GM23338 (cell line): Measurements from ENCODE around the gene RORC. TPM values are rescaled to one million over a fixed set of nuclear protein-coding genes. Genes with fewer than 3 reads are reported as not detected.

Source experiments
- ATAC-seq: fragments of 200-7000 bp; cut with Tn5 transposase; 3 replicates; pipeline ENCODE4 v1.9.1; 2020
- DNase-seq: peaks from one replicate; pipeline ENCODE4 v3.0.0-alpha.2; 2015; ENCODE audit warnings: low spot score
- H2AFZ ChIP-seq: fragments of 200-600 bp; sonication (generic); 2 replicates; pipeline ENCODE4 v1.8.0; 2016; ENCODE audit warnings: antibody characterized with exemption, mild to moderate bottlenecking, moderate library complexity
- H3F3A ChIP-seq: fragments of 200-600 bp; sonication (generic); replicated peaks from 2 replicates; pipeline ENCODE4 v1.8.0; 2017; ENCODE audit warnings: antibody characterized with exemption, mixed run types, low read depth
- H3K27ac ChIP-seq: fragments of 200-600 bp; sonication (generic); 2 replicates; pipeline ENCODE4 v1.6.1; 2016; ENCODE audit warnings: low read depth
- H3K27me3 ChIP-seq: fragments of 200-600 bp; sonication (generic); 2 replicates; pipeline ENCODE4 v1.8.0; 2016; ENCODE audit warnings: mild to moderate bottlenecking, mixed run types, moderate library complexity; ENCODE audit not compliant: insufficient read depth
- H3K36me3 ChIP-seq: fragments of 200-600 bp; sonication (generic); 2 replicates; pipeline ENCODE4 v1.8.0; 2016; ENCODE audit warnings: mild to moderate bottlenecking; ENCODE audit not compliant: insufficient read depth
- H3K4me1 ChIP-seq: fragments of 200-600 bp; sonication (generic); 2 replicates; pipeline ENCODE4 v1.8.0; 2016; ENCODE audit warnings: mild to moderate bottlenecking, moderate library complexity; ENCODE audit not compliant: insufficient read depth
- H3K4me2 ChIP-seq: fragments of 200-600 bp; sonication (generic); 2 replicates; pipeline ENCODE4 v1.7.1; 2017; ENCODE audit warnings: mixed run types
- H3K4me3 ChIP-seq: fragments of 200-600 bp; sonication (generic); 2 replicates; pipeline ENCODE4 v1.6.1; 2016; ENCODE audit warnings: mixed run types
- H3K79me2 ChIP-seq: fragments of 200-600 bp; sonication (generic); replicated peaks from 2 replicates; pipeline ENCODE4 v1.8.0; 2017; ENCODE audit warnings: mild to moderate bottlenecking; ENCODE audit not compliant: insufficient read depth
- H3K9me2 ChIP-seq: fragments of 200-600 bp; sonication (generic); 2 replicates; pipeline ENCODE4 v1.8.0; 2017; ENCODE audit not compliant: insufficient read depth
- H4K20me1 ChIP-seq: fragments of 200-600 bp; sonication (generic); replicated peaks from 2 replicates; pipeline ENCODE4 v1.8.0; 2017; ENCODE audit warnings: mild to moderate bottlenecking; ENCODE audit not compliant: insufficient read depth
- H3K27ac Mint-ChIP-seq: 2 replicates; pipeline ENCODE4 v1.8.0; 2020; ENCODE audit warnings: inconsistent platforms, mild to moderate bottlenecking, moderate library complexity, mixed read lengths
- H3K27me3 Mint-ChIP-seq: 3 replicates; pipeline ENCODE4 v1.8.0; 2022; ENCODE audit warnings: low read depth, mild to moderate bottlenecking, moderate library complexity, mixed read lengths, inconsistent platforms; ENCODE audit not compliant: insufficient read depth, poor library complexity
- H3K36me3 Mint-ChIP-seq: 3 replicates; pipeline ENCODE4 v1.8.0; 2021; ENCODE audit warnings: low read depth, mild to moderate bottlenecking, inconsistent platforms, moderate library complexity, mixed read lengths
- H3K4me1 Mint-ChIP-seq: 3 replicates; pipeline ENCODE4 v1.8.0; 2020; ENCODE audit warnings: mild to moderate bottlenecking, inconsistent platforms, mixed read lengths
- H3K4me3 Mint-ChIP-seq: 3 replicates; pipeline ENCODE4 v1.8.0; 2021; ENCODE audit warnings: moderate library complexity, mild to moderate bottlenecking, inconsistent platforms, mixed read lengths
- H3K9me3 Mint-ChIP-seq: 3 replicates; pipeline ENCODE4 v1.8.0; 2020; ENCODE audit warnings: moderate library complexity, mild to moderate bottlenecking, inconsistent platforms, mixed read lengths
- ETS1 ChIP-seq: IDR thresholded peaks from 2 replicates; pipeline ENCODE4 v1.6.1; 2016; ENCODE audit warnings: antibody characterized with exemption
- EZH2 ChIP-seq: fragments of 200-600 bp; sonication (generic); IDR thresholded peaks from one replicate; pipeline ENCODE4 v1.8.0; 2017; ENCODE audit warnings: antibody characterized with exemption, mild to moderate bottlenecking, low read depth; ENCODE audit not compliant: unreplicated experiment
- JUNB ChIP-seq: IDR thresholded peaks from one replicate; pipeline ENCODE4 v1.6.1; 2016; ENCODE audit warnings: antibody characterized with exemption; ENCODE audit not compliant: unreplicated experiment
- ZNF114 ChIP-seq: fragments of 250-450 bp; sonication (Bioruptor Pico); IDR thresholded peaks from 2 replicates; pipeline ENCODE4 v1.5.0; 2020; ENCODE audit warnings: mild to moderate bottlenecking, moderate library complexity
- polyA plus RNA-seq: library from polyadenylated mRNA; unstranded; fragments of >200 nt; fragmentation: Nextera tagmentation; extraction: Ambion mirVana; gene quantifications from 2 replicates; pipeline ENCODE4 v1.2.1, GENCODE V29; 2016
- total RNA-seq: library from RNA; depleted of rRNA; stranded (reverse); fragments of >200 nt; shearing (Covaris generic); gene quantifications from 2 replicates; pipeline ENCODE4 v1.2.3, GENCODE V29; 2014
- TF ChIP-seq, protein P1 (sequence below): fragments of 250-450 bp; sonication (Bioruptor Pico); IDR thresholded peaks from 2 replicates; pipeline ENCODE4 v1.5.0; 2020; ENCODE audit warnings: mild to moderate bottlenecking, moderate library complexity

RORC gene
- total and polyA plus RNA-seq, 2 experiments from 2014 or later: 0.29 to 0.97 TPM

DNA sequence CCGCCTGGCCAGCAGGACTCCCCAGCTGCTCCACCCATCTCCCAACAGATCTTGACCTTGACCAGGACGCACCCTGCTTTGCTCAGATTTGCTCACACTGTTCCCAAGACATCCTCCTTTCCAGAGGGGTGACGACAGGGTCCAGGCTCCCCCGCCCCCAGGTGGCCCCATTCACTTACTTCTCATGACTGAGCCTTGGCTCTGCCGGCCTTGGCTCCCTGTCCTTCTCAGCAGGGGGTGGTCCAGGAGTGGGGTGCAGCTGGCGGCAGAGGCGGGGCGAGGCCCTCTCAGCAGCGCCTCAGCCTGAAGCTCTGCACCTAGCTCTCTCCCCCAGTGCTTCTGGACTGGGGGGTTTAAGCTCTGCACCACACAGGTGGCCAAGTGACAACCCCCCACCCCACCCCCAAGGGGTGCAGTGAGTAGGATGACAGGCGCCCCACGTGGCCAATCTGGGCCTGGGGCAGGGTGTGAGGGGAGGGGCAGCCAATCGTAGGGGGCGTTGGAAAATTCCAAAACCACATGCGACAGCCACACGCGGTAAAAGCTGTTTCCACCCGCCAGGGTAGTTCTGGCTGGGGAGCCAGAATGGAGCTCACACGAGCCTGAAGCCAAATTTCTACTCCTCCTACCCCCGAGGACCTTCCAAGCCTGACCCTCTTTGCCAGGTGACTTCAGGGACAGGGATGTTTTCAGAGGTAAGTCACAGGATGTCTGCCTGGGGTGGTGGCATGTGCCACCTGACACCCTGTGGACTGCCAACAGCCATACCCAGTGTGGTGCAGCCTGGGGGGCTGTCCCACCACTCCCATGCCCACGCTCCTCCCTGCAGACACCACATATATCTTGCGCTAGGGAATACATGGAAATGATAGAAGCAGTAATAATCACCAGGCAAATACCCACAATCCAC, 5.6 kb downstream of the RORC start (continued):
- TF ChIP-seq, protein P1, sequence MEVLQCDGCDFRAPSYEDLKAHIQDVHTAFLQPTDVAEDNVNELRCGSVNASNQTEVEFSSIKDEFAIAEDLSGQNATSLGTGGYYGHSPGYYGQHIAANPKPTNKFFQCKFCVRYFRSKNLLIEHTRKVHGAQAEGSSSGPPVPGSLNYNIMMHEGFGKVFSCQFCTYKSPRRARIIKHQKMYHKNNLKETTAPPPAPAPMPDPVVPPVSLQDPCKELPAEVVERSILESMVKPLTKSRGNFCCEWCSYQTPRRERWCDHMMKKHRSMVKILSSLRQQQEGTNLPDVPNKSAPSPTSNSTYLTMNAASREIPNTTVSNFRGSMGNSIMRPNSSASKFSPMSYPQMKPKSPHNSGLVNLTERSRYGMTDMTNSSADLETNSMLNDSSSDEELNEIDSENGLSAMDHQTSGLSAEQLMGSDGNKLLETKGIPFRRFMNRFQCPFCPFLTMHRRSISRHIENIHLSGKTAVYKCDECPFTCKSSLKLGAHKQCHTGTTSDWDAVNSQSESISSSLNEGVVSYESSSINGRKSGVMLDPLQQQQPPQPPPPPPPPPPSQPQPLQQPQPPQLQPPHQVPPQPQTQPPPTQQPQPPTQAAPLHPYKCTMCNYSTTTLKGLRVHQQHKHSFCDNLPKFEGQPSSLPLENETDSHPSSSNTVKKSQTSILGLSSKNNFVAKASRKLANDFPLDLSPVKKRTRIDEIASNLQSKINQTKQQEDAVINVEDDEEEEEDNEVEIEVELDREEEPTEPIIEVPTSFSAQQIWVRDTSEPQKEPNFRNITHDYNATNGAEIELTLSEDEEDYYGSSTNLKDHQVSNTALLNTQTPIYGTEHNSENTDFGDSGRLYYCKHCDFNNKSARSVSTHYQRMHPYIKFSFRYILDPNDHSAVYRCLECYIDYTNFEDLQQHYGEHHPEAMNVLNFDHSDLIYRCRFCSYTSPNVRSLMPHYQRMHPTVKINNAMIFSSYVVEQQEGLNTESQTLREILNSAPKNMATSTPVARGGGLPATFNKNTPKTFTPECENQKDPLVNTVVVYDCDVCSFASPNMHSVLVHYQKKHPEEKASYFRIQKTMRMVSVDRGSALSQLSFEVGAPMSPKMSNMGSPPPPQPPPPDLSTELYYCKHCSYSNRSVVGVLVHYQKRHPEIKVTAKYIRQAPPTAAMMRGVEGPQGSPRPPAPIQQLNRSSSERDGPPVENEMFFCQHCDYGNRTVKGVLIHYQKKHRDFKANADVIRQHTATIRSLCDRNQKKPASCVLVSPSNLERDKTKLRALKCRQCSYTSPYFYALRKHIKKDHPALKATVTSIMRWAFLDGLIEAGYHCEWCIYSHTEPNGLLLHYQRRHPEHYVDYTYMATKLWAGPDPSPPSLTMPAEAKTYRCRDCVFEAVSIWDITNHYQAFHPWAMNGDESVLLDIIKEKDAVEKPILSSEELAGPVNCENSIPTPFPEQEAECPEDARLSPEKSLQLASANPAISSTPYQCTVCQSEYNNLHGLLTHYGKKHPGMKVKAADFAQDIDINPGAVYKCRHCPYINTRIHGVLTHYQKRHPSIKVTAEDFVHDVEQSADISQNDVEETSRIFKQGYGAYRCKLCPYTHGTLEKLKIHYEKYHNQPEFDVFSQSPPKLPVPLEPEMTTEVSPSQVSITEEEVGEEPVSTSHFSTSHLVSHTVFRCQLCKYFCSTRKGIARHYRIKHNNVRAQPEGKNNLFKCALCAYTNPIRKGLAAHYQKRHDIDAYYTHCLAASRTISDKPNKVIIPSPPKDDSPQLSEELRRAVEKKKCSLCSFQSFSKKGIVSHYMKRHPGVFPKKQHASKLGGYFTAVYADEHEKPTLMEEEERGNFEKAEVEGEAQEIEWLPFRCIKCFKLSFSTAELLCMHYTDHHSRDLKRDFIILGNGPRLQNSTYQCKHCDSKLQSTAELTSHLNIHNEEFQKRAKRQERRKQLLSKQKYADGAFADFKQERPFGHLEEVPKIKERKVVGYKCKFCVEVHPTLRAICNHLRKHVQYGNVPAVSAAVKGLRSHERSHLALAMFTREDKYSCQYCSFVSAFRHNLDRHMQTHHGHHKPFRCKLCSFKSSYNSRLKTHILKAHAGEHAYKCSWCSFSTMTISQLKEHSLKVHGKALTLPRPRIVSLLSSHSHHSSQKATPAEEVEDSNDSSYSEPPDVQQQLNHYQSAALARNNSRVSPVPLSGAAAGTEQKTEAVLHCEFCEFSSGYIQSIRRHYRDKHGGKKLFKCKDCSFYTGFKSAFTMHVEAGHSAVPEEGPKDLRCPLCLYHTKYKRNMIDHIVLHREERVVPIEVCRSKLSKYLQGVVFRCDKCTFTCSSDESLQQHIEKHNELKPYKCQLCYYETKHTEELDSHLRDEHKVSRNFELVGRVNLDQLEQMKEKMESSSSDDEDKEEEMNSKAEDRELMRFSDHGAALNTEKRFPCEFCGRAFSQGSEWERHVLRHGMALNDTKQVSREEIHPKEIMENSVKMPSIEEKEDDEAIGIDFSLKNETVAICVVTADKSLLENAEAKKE (CRISPR knock-in tag): no peak
- peak; percentile 78 for TF ChIP-seq JUNB
- TF ChIP-seq ETS1: no peak

GRCh38 chr1:151825204-151825603, 6.4 kb downstream of the RORC start:
- H3K9me2 ChIP-seq: no peaks in the 10 kb centered on the region
- H3K4me1 ChIP-seq: peaks cover 38% of the 10 kb centered on the region
- H3K27me3 Mint-ChIP-seq: peaks cover 20% of the 10 kb centered on the region
- TF ChIP-seq EZH2 (no peak), ZNF114 (CRISPR knock-in tag) (no peak), ETS1 (no peak)
- TF ChIP-seq, protein P1 (CRISPR knock-in tag): no peak

More at GRCh38 chr1:151825204-151825603, 6.4 kb downstream of the RORC start:
- Mint-ChIP-seq H3K36me3 (no peaks in the 10 kb centered on the region), H3K9me3 (no peaks in the 10 kb centered on the region), H3K4me3 (no peak overlapping the region; the same call in 2 of the 3 replicates), H3K4me1 (peaks cover 45% of the 10 kb centered on the region), H3K27ac (no peak overlapping the region)
- Histone ChIP-seq H4K20me1 (no peaks in the 10 kb centered on the region), H3K79me2 (no peaks in the 10 kb centered on the region), H3F3A (no peaks in the 10 kb centered on the region; the same call in 1 of the 2 replicates), H3K27me3 (no peaks in the 10 kb centered on the region), H3K27ac (no peak overlapping the region), H3K4me2 (peak overlapping the region; percentile 74), H3K4me3 (no peak overlapping the region), H3K36me3 (no peaks in the 10 kb centered on the region), H2AFZ (peak overlapping the region; percentile 91; the same call in 1 of the 2 replicates)
- DNase-seq (no peak), ATAC-seq (no peak)
